Mucosa of gallbladder (tissue), 1 donor: ENCODE data around the gene ZNF695. TPM values are rescaled to one million over a fixed set of nuclear protein-coding genes. Genes with fewer than 3 reads are reported as not detected.
"Not testable (repeated sequence)": the region's sequence is repeated elsewhere in the genome, so short reads cannot be mapped to it uniquely, and the experiment has no call there.

ENCODE experiments used
- DNase-seq: peaks from one replicate; pipeline ENCODE4 v3.0.0-alpha.2; 2020; ENCODE audit warnings: low spot score
- total RNA-seq: library from RNA; stranded (reverse); gene quantifications from one replicate; pipeline ENCODE4 v1.2.1, GENCODE V29; 2021
- donor health status: DM: no; HTN: no; CAD: no.

ZNF695 gene
- total RNA-seq = 0.06 TPM

GRCh38 chr1:247007511-247008405, at the start of gene ZNF695:
Gene ZNF695, minus strand, starts transcription at chr1:247008057. Its CDS starts 149 bp downstream, at chr1:247007908.
- peak; percentile 82 for DNase-seq

- no peak for DNase-seq
Observed at GRCh38 chr1:247056071-247056470, 48.2 kb upstream of the ZNF695 start.

- no peak for DNase-seq
Observed at GRCh38 chr1:247054992-247055415, 47.1 kb upstream of the ZNF695 start.

- DNase-seq = no peak
Observed at GRCh38 chr1:247047702-247048101, 39.8 kb upstream of the ZNF695 start.

GRCh38 chr1:247047260-247047659, 39.4 kb upstream of the ZNF695 start:
- DNase-seq = no peak

- DNase-seq = no peak
Observed at GRCh38 chr1:247043406-247043805, 35.5 kb upstream of the ZNF695 start.

- DNase-seq = no peak
Observed at GRCh38 chr1:247037511-247038320, 29.9 kb upstream of the ZNF695 start.

- not testable (repeated sequence) for DNase-seq
Observed at GRCh38 chr1:247032306-247032705, 24.4 kb upstream of the ZNF695 start.

GRCh38 chr1:247024658-247025057, 16.8 kb upstream of the ZNF695 start:
- DNase-seq = not testable (repeated sequence)

- DNase-seq = no peak
Observed at GRCh38 chr1:247013391-247013790, 5.5 kb upstream of the ZNF695 start.

- no peak for DNase-seq
Observed at GRCh38 chr1:247008406-247008799, 546 bp upstream of the ZNF695 start.

GRCh38 chr1:247004081-247004480, 3.8 kb downstream of the ZNF695 start:
- DNase-seq = not testable (repeated sequence)

GRCh38 chr1:246989901-246990300, 18.0 kb downstream of the ZNF695 start:
- DNase-seq = no peak

- DNase-seq = no peak
Observed at GRCh38 chr1:246988316-246988715, 19.5 kb downstream of the ZNF695 start.

GRCh38 chr1:246987083-246987690, 20.7 kb downstream of the ZNF695 start:
- DNase-seq = no peak

GRCh38 chr1:246978785-246979184, 29.1 kb downstream of the ZNF695 start:
- no peak for DNase-seq

GRCh38 chr1:246978281-246978680, 29.6 kb downstream of the ZNF695 start:
- DNase-seq = no peak

GRCh38 chr1:246971969-246972368, 35.9 kb downstream of the ZNF695 start:
- DNase-seq = no peak

GRCh38 chr1:246971090-246971721, 36.7 kb downstream of the ZNF695 start:
- peak; percentile 24 for DNase-seq

- DNase-seq = no peak
Observed at GRCh38 chr1:246969621-246970020, 38.2 kb downstream of the ZNF695 start.

- DNase-seq = no peak
Observed at GRCh38 chr1:246966502-246966901, 41.4 kb downstream of the ZNF695 start.
